ENCODE data around the gene ERGIC1.
A peak's percentile ranks its signal among the peaks of the same experiment; 100 is the strongest.

ERGIC1 gene

DNA sequence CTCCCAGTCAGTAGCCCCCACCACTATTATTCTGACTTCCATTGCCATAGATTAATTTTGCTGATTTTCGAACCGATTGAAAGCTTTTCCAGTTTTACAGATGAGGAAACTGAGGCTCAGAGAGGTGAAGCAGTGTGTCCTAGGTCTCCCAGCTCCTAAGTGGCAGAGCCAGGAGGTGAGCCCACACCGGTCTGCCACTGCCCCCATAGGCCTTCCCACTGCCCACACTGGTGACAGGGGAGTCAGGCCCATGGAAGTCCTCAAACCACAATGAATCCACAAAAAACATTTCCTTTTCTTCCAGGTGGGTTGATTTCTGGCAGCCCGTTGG lies 70.2 kb downstream of the ERGIC1 start:
- no peak for DNase-seq

DNA sequence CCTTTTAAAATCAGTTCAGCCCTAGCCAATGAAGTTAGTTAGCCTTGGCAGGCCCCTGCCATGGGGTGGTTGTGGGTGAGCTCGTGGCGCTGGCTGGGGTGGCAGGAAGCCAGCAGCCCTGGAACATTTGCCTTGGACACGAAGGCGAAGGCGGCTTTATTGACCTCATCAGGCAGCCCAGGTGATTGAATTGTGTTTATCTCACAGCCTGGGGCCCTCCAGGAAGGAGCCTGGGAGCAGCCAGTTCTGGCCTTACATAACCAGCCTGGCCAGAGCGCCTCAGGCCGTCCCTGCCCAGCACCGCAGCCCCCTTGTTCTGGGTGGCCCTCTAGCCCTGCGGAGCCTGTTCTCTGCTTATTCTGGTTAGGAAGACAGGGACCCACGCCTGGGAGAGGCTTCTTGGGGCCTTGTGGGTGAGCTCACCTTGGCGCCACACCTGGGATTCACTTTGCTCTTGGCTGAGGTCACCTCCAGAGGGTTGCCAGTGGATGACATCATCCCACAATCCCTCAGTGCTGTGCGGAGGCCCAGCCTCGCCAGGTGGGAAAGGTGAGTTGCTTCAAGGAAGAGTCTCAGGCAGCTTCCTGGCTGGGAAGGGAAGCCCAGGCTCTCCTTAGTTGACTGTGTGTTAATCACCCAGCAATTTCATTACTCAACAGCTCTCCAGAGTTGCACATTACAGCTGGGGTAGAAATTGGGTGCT lies 70.7 kb downstream of the ERGIC1 start:
- peak; percentile 80 for DNase-seq

DNA sequence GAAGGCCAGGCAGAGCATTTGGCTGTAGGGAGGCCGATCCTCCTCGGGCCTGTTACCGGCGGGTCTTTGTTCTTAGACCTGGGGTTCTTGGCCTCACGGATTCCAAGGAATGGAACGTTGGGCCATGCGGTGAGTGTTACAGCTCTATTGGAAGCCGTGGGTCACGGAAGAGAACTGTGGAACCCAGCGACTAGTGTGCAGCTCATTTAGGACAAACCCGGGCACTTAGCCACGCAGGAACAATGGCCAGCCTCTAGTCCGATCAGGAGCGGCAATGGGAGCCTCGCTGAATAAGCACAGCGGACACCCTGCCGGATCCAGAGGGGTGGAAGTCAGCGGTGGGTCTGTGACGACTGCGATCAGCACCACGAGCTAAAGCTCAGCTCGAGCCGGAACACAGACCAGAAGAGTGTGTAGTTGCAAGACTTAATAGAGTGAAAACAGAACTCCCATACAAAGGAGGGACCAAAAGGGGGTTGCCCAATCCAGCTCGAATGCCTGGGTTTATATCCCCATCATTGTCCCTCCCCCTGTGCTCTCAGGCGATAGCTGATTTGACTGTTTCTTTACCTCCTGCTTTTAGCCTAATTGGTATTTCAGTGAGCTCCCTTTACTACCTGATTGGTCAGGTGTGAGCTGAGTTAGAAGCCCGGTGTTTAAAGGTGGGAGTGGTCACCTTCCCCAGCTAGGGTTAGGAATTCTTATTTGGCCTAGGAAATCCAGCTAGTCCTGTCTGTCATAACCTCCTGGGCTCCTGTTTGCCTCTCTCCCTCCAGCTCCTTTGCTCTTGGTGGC lies 71.5 kb downstream of the ERGIC1 start:
- DNase-seq, result peak; percentile 54

DNA sequence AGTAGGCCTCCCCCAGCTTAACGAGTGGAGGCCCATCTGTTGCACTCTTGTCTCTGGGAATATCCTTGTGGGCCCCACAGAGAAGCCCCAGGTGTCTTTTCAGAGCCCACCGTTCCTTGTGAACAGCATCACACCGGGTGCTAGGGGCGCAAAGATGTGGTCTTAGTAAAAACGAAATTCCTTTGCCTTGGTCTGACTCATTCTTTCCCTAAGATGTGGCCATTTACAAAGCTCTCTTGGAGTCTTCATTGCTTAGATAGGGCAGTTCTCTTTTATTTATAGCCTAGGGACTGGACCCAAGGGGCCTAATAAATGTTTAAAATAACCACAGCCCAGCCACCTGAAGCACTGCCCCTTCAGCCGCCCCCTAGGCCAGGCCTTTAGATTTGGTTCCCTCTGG lies 72.4 kb downstream of the ERGIC1 start:
- DNase-seq, result no peak

DNA sequence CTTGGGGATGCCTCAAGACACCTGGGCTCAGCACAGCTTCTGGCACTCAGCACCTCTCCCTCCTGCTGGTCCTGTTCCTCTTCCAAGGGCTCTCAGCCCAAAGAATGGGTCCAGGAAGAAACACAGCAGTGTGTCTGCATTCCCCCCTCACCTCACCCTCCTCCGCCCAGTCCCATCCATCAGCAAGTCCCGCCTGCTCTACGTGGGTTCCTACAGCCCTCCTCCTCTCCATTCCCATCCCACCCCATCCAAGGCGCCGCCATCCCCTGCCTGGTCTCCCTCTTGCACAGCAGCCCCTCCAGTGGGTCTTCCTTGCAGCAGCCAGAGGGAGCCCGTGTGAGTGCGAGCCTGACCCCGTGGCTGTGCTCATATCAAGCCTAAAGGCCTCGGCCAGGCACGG lies 72.8 kb downstream of the ERGIC1 start:
- no peak for DNase-seq

DNA sequence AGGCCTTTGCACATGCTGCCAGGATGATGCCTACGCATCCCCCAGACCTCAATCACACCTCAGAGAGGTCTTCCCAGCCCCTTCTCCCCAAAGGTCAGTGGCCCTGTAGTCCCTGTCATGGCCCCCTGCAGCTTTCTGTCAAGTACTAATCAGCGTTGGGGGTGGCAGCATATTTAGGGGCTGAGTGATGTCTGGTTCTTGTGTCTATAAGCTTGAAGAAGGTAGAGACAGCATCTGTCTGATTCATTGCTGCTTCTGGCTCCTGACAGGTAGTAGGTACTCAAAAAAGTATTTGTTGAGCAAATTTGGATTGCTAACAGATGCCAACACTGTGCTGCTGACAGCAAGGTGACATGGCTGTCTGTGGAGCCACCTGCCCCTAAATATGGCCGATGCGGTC lies 73.6 kb downstream of the ERGIC1 start:
- no peak for DNase-seq

DNA sequence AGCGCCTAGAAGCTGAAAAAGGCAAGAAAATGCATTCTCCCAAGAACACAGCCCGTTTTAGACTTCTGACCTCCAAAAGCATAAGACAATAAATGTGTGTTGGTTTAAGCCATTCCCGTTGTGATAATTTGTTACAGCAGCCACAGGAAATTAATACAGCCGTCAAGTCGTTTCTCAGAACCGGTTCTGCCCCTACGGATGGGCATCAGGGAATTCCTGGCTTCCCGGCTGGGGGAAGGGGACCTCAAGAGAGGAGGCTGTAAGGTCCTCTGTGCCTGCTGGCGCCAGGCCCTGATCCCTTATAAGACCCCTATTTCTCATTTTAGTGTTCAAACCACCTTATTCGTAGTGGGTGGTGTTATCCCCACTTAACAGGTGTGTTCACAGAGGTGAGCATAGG lies 74.6 kb downstream of the ERGIC1 start:
- DNase-seq, result no peak

DNA sequence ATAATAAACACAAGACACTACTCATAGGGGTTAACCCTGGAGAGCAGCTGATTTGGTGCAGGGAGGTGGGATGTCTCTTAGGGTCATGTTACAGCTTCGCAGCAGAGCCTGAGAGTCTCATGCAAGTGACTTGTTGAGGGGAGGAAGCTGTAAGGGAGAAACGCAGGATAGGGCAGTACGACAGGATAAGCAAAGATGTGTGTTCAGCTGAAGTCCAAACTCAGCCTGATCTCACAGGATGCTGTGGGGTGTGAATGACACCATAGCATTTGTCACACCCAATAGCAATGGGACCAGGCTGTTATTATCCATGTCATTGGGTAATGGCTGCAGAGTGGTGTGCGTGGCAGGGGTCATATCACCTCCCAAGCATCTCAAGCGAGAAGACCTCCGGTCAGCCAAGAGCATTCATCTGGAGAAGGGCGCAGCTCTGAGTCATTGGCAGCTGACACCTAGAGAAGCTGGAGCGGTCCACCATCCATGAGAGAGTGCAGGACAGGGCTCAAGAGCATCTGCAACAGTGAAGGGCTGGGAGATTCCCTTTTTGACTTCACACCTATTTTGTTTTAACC lies 76.0 kb downstream of the ERGIC1 start:
- DNase-seq, result no peak

DNA sequence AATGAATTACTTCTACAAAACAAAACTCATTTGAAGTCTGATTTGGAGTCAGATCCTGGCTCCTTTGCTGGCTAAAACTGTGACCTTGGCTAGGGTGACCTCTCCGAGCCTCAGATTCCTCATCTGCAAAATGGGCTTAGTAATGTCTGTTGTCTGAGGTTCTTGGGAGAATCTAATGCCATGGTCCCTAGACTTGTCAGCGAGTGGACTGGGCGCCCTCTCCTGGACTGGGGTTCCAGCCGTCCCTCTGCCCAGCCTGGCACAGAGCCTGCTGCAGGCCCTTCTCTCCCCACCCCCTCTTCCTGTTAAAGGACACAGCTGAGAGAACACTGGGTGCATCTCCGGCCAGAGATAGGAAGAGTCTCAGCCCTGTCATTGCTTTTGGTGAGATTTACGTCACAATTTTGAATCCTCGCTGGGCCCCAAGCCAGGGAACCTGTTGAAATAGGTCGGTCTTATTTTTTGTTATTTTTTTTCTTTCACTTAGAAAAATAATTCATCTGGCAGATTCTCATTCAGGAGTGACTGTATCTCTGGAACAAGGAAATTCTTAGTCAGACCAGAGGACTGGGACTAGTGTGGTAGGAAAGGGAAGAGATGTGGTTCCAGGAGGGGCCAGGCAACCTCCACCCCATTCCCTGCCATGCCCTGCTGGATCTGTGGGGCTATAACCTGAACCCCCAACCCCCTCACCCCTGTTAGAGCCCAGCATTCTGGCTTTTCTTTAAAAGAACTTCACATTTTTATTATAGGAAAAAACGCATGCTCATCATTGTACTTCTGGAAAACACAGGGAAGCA lies 77.0 kb downstream of the ERGIC1 start:
- no peak for DNase-seq

DNA sequence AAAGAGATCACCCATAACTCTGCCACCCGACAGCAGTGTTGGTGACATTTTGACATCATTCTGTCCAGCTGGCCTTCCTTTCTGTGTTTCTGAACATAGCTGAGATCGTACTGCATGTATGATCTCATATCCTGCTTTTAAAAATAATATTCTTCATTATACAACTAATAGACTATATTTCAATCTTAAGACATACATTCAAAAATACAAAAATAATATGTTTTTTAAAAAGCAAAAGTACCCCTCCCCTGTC lies 77.5 kb downstream of the ERGIC1 start:
- DNase-seq, result no peak

DNA sequence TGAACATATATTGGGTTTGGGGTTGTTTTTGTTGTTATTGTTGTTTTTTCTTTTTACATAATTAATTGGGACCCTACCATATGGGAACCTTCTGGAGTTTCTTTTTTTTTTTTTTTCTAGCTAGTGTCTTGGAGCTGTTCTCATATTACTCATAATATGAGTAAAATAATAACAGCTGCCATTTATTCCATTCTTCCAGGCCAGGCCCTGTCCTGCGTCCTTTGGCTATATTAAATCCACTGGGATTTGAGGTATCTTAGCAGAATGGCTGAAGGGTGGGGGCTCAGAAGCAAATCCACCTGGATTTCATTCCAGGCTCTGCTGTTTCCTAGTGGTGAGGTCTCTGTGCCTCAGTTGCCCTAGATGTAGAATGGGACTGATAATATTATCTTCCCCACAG lies 77.9 kb downstream of the ERGIC1 start:
- no peak for DNase-seq

DNA sequence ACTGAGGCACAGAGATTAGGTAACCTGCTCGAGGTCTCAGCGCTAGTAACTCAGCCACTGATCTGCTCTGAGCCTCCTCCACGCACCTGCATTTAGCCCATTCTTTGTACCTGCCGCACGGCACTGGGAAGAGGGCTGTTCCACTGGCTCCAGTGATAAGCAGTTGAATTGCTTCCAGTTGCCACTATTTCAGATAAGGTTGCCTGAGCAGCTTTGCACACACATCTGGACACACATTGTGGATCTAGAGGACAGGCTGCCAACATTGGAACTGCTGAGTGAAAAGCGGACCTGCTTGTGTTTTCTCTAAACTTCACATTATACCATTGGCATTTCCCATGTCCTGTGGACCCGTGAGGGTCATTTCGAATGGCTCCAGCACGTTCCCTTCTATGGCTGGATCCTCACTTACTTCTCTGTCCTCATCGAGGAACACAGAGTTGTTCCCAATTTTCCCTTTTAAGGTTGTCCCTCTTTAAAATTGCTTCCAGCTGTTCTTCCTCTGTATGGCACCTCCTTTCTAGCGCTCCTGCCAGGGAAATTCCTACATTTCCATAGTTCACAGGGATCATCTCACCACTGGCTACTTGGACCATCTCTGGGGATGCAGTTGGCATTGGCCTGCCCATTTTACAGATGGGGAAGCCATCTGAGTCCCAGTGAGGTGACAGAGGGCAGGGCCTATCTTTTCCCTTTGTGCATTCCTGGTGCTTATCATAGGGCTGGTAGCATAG lies 79.2 kb downstream of the ERGIC1 start:
- DNase-seq, result no peak

DNA sequence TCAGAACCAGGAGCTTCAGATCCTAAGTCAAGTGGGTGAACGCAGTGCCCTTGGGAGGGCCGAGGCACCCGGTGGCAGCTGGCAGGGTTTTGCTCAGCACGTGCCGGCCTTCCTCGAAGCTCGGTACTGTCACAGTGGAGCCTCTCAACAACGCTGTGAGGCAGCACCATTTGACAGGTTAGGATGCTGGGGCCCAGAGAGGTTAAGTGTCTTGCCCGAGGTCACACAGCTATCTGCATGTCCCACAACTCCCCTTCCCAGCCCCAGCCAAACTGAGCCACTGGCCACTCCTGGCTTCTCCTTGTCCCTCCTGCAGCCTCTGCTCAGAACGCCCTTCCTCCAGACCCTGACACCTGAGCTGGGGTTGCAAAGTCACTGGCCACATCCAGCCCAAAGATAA lies 81.5 kb downstream of the ERGIC1 start:
- DNase-seq, result no peak

DNA sequence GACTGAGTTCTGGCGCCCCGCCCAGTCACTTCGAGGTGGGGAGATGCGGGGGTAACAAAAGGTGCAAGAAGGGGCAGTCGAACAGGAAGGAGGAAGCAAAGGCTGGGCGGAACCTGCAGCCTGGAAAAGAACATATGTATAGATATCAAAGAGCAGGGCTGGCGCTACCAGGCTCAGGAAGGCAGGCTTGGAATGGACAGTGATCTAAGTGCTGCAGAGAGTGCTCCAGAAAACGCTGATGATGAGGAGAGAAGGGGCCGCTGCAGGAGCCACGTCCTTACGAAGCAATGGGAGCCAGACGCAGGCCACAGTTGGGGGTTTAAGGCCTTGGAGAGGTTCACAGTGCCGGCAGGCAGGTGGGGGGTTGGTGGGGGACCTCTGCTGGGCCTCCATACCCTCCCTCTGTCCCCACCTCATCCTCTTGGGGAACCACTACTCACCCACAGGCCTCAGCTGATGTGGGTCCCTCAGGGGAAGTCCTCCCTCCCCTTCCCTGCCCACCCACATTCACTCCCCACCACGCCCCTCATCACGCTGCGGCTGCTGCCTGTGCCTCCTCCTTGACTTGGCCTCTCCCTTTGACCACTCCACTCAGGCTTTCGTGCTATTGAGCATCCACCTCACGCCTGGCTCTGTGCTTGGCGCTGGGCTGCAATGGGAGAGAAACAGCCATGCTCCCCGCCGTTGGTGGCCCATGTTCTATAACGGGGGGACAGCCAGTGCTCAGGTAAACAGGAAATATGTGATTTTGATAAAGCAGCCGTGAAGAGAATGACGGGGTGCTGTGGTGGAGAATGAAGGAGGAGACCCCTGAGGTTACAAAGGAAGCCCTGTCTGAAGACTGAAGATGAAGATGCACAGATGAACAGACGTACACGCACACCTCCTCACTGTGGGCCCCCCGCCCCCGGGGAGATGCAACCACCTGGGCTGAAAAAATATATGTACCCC lies 84.6 kb downstream of the ERGIC1 start:
- DNase-seq, result no peak

DNA sequence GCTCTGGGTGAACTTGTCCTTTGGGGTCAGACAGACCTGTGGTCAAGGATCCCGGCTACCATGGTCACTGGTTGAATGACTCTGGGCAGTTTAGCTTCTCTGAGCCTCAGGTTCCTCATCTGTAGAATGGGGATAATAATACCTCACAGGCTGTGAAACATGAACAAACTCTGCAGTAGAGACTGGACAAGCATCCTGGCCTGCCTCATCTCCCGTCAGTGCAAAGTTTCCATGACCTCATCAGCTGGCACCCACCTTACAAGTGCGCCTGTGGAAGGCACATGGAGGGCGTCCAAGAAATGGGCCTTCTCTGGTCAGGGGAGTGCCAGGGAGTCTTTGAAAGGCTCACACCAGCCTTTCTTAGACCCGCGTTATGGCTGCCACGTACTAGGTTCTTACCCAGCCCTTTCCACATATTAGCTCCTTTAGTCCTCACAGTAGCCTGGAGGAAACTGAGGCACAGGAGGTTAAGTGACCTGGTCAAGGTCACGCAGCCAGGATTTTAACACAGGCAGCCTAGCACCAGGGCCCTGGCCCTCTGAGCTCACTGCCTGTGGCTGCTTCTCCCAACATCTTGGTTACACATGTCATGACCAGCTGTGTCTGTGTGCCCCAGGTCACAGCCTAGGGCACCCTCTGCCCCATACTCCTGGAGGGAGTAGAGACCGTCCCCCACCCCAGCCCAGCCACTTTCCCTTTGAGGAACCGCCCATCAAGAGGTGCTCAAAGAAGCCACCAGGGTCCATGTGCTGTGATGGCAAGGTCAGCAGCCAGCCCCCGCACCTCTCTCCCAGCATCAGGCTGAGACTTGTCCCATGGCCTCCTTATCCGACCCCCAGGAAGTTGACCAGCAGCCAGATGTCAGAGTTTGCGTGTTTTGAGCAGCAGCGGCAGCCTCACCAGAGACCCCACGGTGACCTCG lies 85.7 kb downstream of the ERGIC1 start:
- no peak for DNase-seq

DNA sequence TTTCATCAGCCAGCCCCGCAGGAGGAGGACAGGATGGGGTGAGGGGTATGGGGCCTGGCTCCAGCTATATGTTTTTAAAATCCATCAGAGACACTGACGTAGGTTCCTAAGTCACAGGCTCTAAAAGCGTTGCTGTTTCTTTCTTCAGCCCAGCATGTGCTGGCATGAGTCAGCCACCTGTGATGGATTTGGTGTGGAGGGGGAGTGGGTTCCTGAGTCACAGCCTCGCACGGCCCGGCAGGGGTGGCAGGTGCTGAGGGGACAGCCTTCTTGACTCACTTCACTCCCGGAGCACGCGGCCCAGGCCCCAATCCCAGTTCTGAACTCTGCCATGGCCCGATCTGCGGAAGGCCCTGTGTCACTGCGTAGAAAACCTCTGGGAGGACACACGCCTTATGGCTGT lies 86.4 kb downstream of the ERGIC1 start:
- DNase-seq, result no peak

DNA sequence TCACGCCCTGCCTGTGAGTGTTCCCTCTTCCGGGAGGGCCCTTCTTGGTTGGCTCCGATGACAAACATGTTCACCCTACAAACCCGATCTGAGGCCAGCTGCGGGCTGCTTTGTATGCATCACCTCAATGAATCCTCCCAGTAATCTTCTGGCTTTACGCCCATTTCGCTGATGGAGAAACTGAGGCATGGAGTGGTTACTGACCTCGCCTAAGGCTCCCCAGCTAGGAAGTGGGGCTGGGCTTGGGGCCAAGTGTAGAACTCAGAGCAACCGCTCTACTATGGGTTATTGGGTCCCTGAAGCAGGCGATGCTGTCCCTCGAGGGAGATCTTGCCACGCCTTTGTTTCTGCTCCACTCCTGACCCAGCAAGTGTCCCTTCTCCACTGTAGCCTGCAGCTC lies 86.9 kb downstream of the ERGIC1 start:
- no peak for DNase-seq

DNA sequence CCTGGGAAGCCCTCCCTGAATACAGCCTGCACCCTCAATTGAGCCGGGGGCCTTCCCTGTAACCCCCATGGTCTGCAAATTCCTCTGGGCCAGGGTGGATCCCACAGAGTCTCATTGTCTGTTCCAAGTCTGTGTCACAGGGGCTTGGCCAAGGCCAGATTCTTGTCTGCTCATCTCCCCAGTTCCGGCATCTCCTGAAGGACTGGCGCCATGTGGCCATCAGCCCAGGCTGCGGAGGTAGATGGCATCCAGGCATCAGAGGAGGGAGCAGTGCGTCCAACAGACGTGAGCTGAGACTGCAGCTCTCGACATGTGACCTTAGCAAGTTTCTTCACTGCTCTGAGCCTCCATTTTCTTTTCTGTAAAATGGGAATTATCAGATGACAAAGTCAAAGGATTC lies 87.9 kb downstream of the ERGIC1 start:
- no peak for DNase-seq

DNA sequence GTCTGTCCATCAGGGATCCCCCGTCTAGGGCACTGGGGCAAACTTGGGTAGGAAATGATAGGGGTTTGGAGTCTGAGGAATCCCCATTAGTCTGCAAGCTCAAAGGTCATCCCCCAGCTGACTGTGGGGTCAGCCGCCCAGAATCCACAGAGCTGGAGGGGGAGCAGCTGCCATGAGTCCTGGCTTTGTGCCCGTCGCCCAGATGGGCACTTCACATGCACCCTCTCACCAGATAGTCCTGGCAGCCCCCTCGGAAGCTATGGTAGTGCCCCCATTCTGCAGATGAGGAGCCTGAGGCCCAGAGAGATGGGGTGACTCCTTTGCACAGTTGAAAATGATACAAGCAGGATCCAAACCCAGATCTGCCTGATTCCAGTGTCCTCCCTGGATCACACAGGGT lies 89.5 kb downstream of the ERGIC1 start:
- DNase-seq, result no peak

DNA sequence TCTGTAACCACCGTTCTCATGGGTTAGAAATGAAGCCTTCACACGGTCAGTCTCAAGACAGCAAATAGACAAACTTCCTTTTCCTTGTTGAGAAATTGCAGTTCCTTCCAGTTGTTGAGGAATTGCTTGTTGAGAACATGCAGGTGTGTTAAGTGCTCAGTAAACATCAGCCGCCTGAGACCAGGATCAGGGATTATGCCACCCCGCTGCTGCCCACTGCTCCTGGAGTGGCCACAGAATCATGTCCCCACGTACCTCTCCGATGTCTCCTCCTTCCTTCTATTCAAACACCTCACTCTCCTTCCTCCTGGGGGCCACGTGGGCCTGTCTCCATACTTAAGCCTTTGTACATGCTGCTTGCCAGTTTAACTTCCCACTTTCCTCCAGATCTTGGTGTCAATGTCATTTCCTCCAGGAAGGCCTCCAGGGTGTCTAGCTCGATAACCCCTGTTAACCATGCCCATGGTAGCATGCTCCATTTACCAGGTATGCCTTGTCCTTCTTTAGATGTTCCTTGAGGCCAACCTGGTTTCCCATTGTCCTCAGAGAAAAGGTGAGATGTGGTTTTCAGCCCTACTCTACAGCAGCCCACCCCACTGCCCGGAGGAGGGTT lies 91.4 kb downstream of the ERGIC1 start:
- DNase-seq, result no peak
